ENCODE data around the gene ARX.

DNA sequence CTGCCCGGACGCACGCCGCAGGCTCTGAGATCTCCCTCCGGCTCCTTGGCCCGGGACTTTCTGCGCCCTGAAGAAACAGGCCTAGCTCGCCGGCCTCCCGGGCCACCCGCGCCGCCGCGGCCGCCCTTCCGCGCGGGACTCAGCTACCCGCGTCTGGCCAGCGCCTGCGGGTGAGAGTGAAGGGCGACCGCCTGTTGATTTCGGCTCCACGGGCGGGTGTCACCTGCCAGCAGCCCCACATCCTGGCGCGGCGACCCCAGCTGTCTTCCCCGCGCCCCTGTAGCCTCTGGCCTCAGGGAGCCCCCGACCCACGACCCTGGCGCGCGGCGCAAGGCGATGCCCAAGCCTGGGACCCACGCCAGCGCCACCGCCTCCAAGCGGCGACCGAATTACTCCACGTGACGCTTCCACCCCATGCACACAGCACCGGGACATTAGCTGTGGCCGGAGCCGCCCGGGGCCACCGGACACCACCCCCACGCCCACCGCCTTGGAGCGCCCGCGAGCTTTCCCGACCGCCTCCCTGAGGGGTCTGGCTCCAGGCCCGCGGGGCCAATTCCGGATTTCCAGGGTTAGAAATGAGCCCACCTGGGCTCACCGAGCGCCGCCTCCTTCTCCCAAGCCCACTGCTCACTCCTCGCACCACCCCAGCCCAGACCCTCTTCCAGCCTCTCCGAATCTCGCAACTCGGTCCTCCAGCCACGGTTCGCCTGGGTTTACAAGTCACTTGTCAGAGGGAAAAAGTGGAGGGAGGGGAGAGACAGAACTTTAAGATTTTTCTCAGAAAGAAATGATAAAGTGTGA is 10.2 kb downstream of the ARX start:
- TF ChIP-seq POLR2A (IDR thresholded peaks at IDR 0.05; ENCODE audit: low read depth, low read length) (no peak), POLR2AphosphoS5 (IDR thresholded peaks at IDR 0.05; ENCODE audit: low read depth, low read length) (no peak), TAF1 (IDR thresholded peaks at IDR 0.05; ENCODE audit: borderline replicate concordance, low read depth, low read length) (no peak)
